ENCODE data around the gene IRF9.

IRF9 gene

GRCh38 chr14:24146978-24147760 lies 13.9 kb upstream of the IRF9 start, which contains the start of gene RNF31:
Gene RNF31 (plus strand): TSS chr14:24147498. CDS start chr14:24147699, 201 bp downstream.
- H3K36me3 ChIP-seq (ENCODE audit: insufficient read depth, low read length) = peaks cover 60% of the 10 kb centered on the region
- peaks cover 6% of the 10 kb centered on the region; the same call in 1 of the 2 replicates for H3K79me2 ChIP-seq (ENCODE audit: insufficient read depth, low read length)
- H3K4me3 ChIP-seq (ENCODE audit: low read depth, low read length, poor library complexity, severe bottlenecking) = peak within 1 kb of the TSS; percentile 97
- no peaks in the 10 kb centered on the region for H4K20me1 ChIP-seq (ENCODE audit: insufficient read depth, low read length)
- TF ChIP-seq CTCF (IDR thresholded peaks at IDR 0.05; ENCODE audit: low read length) = no peak
- no peak for TF ChIP-seq EZH2 (IDR thresholded peaks at IDR 0.05; ENCODE audit: borderline replicate concordance, low read length)
- no peaks in the 10 kb centered on the region for H3K27me3 ChIP-seq (ENCODE audit: insufficient read depth, low read length)
- peaks cover 23% of the 10 kb centered on the region for H3K4me1 ChIP-seq (ENCODE audit: insufficient read depth, low read length, severe bottlenecking)
- no peak within 1 kb of the TSS for H2AFZ ChIP-seq (ENCODE audit: low read length)
- peak within 1 kb of the TSS; percentile 99 for H3K9ac ChIP-seq (ENCODE audit: low read length)
- peak within 1 kb of the TSS; percentile 82 for H3K27ac ChIP-seq (ENCODE audit: low read depth, low read length, poor library complexity, severe bottlenecking)
- no peaks in the 10 kb centered on the region for H3K9me3 ChIP-seq (ENCODE audit: low read length)
- H3K9me2 ChIP-seq (ENCODE audit: low read depth, low read length) = no peaks in the 10 kb centered on the region
- no peaks in the 10 kb centered on the region for H3F3A ChIP-seq (ENCODE audit: insufficient read depth, low read length)
- H3K4me2 ChIP-seq (ENCODE audit: low read length) = peak within 1 kb of the TSS; percentile 98

GRCh38 chr14:24147761-24148428 lies 13.2 kb upstream of the IRF9 start:
- H3K36me3 ChIP-seq (ENCODE audit: insufficient read depth, low read length) = peaks cover 63% of the 10 kb centered on the region
- H2AFZ ChIP-seq (ENCODE audit: low read length) = no peak overlapping the region
- peaks cover 6% of the 10 kb centered on the region; the same call in 1 of the 2 replicates for H3K79me2 ChIP-seq (ENCODE audit: insufficient read depth, low read length)
- no peak overlapping the region for H3K27ac ChIP-seq (ENCODE audit: low read depth, low read length, poor library complexity, severe bottlenecking)
- peak overlapping the region; percentile 92 for H3K9ac ChIP-seq (ENCODE audit: low read length)
- H3F3A ChIP-seq (ENCODE audit: insufficient read depth, low read length) = no peaks in the 10 kb centered on the region
- no peaks in the 10 kb centered on the region for H3K27me3 ChIP-seq (ENCODE audit: insufficient read depth, low read length)
- no peaks in the 10 kb centered on the region for H4K20me1 ChIP-seq (ENCODE audit: insufficient read depth, low read length)
- H3K9me3 ChIP-seq (ENCODE audit: low read length) = no peaks in the 10 kb centered on the region
- TF ChIP-seq EZH2 (IDR thresholded peaks at IDR 0.05; ENCODE audit: borderline replicate concordance, low read length) (no peak), CTCF (IDR thresholded peaks at IDR 0.05; ENCODE audit: low read length) (no peak)
- peaks cover 21% of the 10 kb centered on the region for H3K4me1 ChIP-seq (ENCODE audit: insufficient read depth, low read length, severe bottlenecking)
- H3K4me3 ChIP-seq (ENCODE audit: low read depth, low read length, poor library complexity, severe bottlenecking) = peak overlapping the region; percentile 97
- no peaks in the 10 kb centered on the region for H3K9me2 ChIP-seq (ENCODE audit: low read depth, low read length)
- peak overlapping the region; percentile 98 for H3K4me2 ChIP-seq (ENCODE audit: low read length)

DNA sequence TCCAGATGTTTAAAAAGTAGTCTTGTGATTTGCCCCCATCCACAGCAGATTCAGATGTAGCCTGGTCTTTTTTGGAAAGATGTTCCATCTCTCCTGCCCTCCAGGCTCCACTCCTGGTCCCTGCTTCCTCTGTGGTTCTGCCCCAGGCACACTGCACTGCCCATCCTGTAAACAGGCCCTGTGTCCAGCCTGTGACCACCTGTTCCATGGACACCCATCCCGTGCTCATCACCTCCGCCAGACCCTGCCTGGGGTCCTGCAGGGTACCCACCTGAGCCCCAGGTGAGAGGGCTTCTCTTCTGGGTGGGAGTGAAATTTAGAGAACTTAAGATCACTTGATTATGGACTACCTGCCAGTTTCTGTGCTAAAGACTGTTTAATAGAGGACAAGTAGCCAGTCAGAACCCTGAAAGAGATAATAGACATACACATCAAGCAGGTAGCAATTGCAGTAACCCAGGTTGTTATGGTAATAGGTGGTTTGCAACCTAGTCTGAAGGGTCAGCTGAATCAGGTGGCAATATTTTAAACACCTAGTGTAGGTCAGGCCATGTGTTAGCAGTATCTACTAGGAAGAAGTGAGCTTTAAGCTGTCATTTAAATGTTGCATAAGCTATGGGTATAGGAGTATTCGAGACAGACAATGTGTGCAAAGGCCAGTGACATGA lies 11.6 kb upstream of the IRF9 start:
- Histone ChIP-seq H3K27me3 (ENCODE audit: insufficient read depth, low read length) (no peaks in the 10 kb centered on the region), H3F3A (ENCODE audit: insufficient read depth, low read length) (no peaks in the 10 kb centered on the region), H3K4me2 (ENCODE audit: low read length) (no peak overlapping the region), H3K4me1 (ENCODE audit: insufficient read depth, low read length, severe bottlenecking) (peaks cover 21% of the 10 kb centered on the region), H3K9me2 (ENCODE audit: low read depth, low read length) (no peaks in the 10 kb centered on the region), H4K20me1 (ENCODE audit: insufficient read depth, low read length) (no peaks in the 10 kb centered on the region), H3K9me3 (ENCODE audit: low read length) (no peaks in the 10 kb centered on the region), H3K9ac (ENCODE audit: low read length) (no peak overlapping the region), H3K36me3 (ENCODE audit: insufficient read depth, low read length) (peaks cover 50% of the 10 kb centered on the region), H3K4me3 (ENCODE audit: low read depth, low read length, poor library complexity, severe bottlenecking) (no peak overlapping the region), H3K79me2 (ENCODE audit: insufficient read depth, low read length) (peaks cover 6% of the 10 kb centered on the region; the same call in 1 of the 2 replicates), H3K27ac (ENCODE audit: low read depth, low read length, poor library complexity, severe bottlenecking) (no peak overlapping the region), H2AFZ (ENCODE audit: low read length) (no peak overlapping the region)
- TF ChIP-seq EZH2 (IDR thresholded peaks at IDR 0.05; ENCODE audit: borderline replicate concordance, low read length) = no peak
- TF ChIP-seq CTCF (IDR thresholded peaks at IDR 0.05; ENCODE audit: low read length) = no peak

Measured in OCI-LY1 (cell line).